Measurements from ENCODE around the gene TGFB1I1. TPM values are rescaled to one million over a fixed set of nuclear protein-coding genes. Genes with fewer than 3 reads are reported as not detected.

Gene TGFB1I1
- total RNA-seq: 1 to 10 TPM in 1 of 3 donors, under 1 TPM in 2; 0.72 to 1.3 (median 0.78) TPM
- 1.1 TPM for total RNA-seq (2013)

- H3K9me3 Mint-ChIP-seq: no peaks in the 10 kb centered on the region
- H3K36me3 Mint-ChIP-seq: no peaks in the 10 kb centered on the region
- Histone ChIP-seq H3K27me3 (ENCODE audit: control insufficient read depth, insufficient read depth, low read length) (peaks cover 12% of the 10 kb centered on the region), H3K9me3 (ENCODE audit: control insufficient read depth, insufficient read depth, low read length) (no peaks in the 10 kb centered on the region), H3K4me3 (ENCODE audit: low read length) (peak within 1 kb of the TSS; percentile 9), H3K27ac (ENCODE audit: low read length) (no peak within 1 kb of the TSS), H3K36me3 (ENCODE audit: control insufficient read depth, insufficient read depth, low read length) (no peaks in the 10 kb centered on the region), H3K4me1 (ENCODE audit: control insufficient read depth, insufficient read depth, low read length) (peaks cover 28% of the 10 kb centered on the region)
- H3K27me3 Mint-ChIP-seq (ENCODE audit: low read depth in 2 of 2): peaks cover 0 to 23% of the 10 kb centered on the region in 2 donors
- intact Hi-C loops (cut with micrococcal nuclease): no loop called here
- H3K27ac Mint-ChIP-seq: peak within 1 kb of the TSS in 1 of 2 donors; percentile 42
- 4% methylated on average over 54 of the region's 63 CpGs for WGBS (ENCODE audit: insufficient coverage)
- no peak for DNase-seq
- no peak for TF ChIP-seq CTCF (IDR thresholded peaks at IDR 0.05)
- H3K4me1 Mint-ChIP-seq: peaks cover 0 to 20% of the 10 kb centered on the region in 2 donors
- ATAC-seq: no peak
- H3K4me3 Mint-ChIP-seq: peak within 1 kb of the TSS; percentile 77
These were observed at the start of gene TGFB1I1 for GRCh38 chr16:31471875-31472708. TGFB1I1 (plus strand) TSS chr16:31472152; CDS start chr16:31472189, 37 bp downstream.

- Mint-ChIP-seq H3K4me1 (peaks cover 55 to 61% of the 10 kb centered on the region in 2 donors), H3K9me3 (no peaks in the 10 kb centered on the region), H3K27me3 (ENCODE audit: low read depth in 2 of 2) (peaks cover 0 to 2% of the 10 kb centered on the region in 2 donors), H3K36me3 (no peaks in the 10 kb centered on the region), H3K4me3 (peak overlapping the region; percentile 46), H3K27ac (peak overlapping the region in 1 of 2 donors; percentile 47)
- ATAC-seq (no peak), DNase-seq (no peak)
- H3K4me3 ChIP-seq (ENCODE audit: low read length): no peak overlapping the region
- WGBS (ENCODE audit: insufficient coverage): 48% methylated on average over 3 of the region's 3 CpGs
- H3K27me3 ChIP-seq (ENCODE audit: control insufficient read depth, insufficient read depth, low read length): no peaks in the 10 kb centered on the region
- no peaks in the 10 kb centered on the region for H3K36me3 ChIP-seq (ENCODE audit: control insufficient read depth, insufficient read depth, low read length)
- intact Hi-C loops (cut with micrococcal nuclease): no loop called here
- no peaks in the 10 kb centered on the region for H3K9me3 ChIP-seq (ENCODE audit: control insufficient read depth, insufficient read depth, low read length)
- H3K4me1 ChIP-seq (ENCODE audit: control insufficient read depth, insufficient read depth, low read length): peaks cover 77% of the 10 kb centered on the region
- H3K27ac ChIP-seq (ENCODE audit: low read length): no peak overlapping the region
- no peak for TF ChIP-seq CTCF (IDR thresholded peaks at IDR 0.05)
These were observed 48.7 kb upstream of the TGFB1I1 start for GRCh38 chr16:31423241-31423640.

GRCh38 chr16:31423801-31424200 lies 48.2 kb upstream of the TGFB1I1 start:
- peaks cover 50 to 62% of the 10 kb centered on the region in 2 donors for H3K4me1 Mint-ChIP-seq

More at GRCh38 chr16:31423801-31424200, 48.2 kb upstream of the TGFB1I1 start:
- intact Hi-C loops (cut with micrococcal nuclease): no loop called here
- no peak for ATAC-seq
- Histone ChIP-seq H3K4me3 (ENCODE audit: low read length) (no peak overlapping the region), H3K36me3 (ENCODE audit: control insufficient read depth, insufficient read depth, low read length) (no peaks in the 10 kb centered on the region), H3K27ac (ENCODE audit: low read length) (no peak overlapping the region), H3K4me1 (ENCODE audit: control insufficient read depth, insufficient read depth, low read length) (peaks cover 77% of the 10 kb centered on the region), H3K9me3 (ENCODE audit: control insufficient read depth, insufficient read depth, low read length) (no peaks in the 10 kb centered on the region), H3K27me3 (ENCODE audit: control insufficient read depth, insufficient read depth, low read length) (no peaks in the 10 kb centered on the region)
- H3K27ac Mint-ChIP-seq: peak overlapping the region in 1 of 2 donors; percentile 47
- no peaks in the 10 kb centered on the region for H3K9me3 Mint-ChIP-seq
- WGBS (ENCODE audit: insufficient coverage): 93% methylated on average over 12 of the region's 12 CpGs
- no peak for DNase-seq
- TF ChIP-seq CTCF (IDR thresholded peaks at IDR 0.05): no peak
- no peaks in the 10 kb centered on the region for H3K36me3 Mint-ChIP-seq
- peaks cover 0 to 2% of the 10 kb centered on the region in 2 donors for H3K27me3 Mint-ChIP-seq (ENCODE audit: low read depth in 2 of 2)
- peak overlapping the region; percentile 46 for H3K4me3 Mint-ChIP-seq
